WI38 (cell line): ENCODE results near the gene AMOT.

Experiments used
- H3K4me3 ChIP-seq: 2 replicates; pipeline ENCODE4 v1.5.1; 2011; ENCODE audit warnings: low read depth, mild to moderate bottlenecking, control low read depth, low read length
- TF ChIP-seq, protein P1 (sequence below): IDR thresholded peaks from 2 replicates; pipeline ENCODE4 v1.5.1; 2012; ENCODE audit warnings: low read depth, mild to moderate bottlenecking, control low read depth, low read length

Gene AMOT

DNA sequence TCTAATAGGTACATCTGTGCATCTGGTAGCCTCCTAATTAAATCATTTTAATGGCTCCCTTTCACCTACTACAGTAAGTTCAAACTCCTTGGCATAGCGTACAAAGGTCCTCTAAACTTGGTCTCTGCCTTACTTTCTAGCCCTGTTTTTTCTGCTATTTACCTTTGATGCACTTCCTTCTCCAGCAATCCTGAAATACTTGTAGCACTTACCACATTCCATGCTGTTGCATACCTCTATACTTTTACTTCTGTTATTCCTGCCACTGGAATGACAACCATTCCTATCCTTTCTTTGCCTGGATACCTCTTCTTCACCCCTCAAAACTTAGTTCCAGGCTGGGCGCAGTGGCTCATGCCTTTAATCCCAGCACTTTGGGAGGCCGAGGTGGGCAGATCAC, 104.3 kb downstream of the AMOT start:
- H3K4me3 ChIP-seq, result no peak overlapping the region
- TF ChIP-seq, protein P1, sequence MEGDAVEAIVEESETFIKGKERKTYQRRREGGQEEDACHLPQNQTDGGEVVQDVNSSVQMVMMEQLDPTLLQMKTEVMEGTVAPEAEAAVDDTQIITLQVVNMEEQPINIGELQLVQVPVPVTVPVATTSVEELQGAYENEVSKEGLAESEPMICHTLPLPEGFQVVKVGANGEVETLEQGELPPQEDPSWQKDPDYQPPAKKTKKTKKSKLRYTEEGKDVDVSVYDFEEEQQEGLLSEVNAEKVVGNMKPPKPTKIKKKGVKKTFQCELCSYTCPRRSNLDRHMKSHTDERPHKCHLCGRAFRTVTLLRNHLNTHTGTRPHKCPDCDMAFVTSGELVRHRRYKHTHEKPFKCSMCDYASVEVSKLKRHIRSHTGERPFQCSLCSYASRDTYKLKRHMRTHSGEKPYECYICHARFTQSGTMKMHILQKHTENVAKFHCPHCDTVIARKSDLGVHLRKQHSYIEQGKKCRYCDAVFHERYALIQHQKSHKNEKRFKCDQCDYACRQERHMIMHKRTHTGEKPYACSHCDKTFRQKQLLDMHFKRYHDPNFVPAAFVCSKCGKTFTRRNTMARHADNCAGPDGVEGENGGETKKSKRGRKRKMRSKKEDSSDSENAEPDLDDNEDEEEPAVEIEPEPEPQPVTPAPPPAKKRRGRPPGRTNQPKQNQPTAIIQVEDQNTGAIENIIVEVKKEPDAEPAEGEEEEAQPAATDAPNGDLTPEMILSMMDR, result no peak

DNA sequence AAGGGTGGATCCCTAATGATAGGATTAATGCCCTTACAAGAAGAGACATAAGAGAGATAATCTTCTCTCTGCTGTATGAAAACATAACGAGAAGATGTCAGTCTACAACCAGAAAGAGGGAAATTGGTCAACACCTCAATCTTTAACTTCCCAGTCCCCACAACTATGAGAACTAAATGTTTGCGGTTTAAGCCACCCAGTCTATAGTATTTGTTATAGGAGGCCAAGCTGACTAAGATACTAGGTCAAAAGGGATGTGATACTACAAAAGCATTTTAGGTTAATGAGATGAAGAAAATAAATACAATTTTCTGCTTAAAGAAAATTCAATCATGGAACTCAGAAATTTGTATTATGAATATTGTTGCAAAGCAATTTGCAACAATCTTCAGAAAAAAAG, 105.5 kb downstream of the AMOT start:
- TF ChIP-seq, protein P1, result no peak
- no peak overlapping the region for H3K4me3 ChIP-seq

DNA sequence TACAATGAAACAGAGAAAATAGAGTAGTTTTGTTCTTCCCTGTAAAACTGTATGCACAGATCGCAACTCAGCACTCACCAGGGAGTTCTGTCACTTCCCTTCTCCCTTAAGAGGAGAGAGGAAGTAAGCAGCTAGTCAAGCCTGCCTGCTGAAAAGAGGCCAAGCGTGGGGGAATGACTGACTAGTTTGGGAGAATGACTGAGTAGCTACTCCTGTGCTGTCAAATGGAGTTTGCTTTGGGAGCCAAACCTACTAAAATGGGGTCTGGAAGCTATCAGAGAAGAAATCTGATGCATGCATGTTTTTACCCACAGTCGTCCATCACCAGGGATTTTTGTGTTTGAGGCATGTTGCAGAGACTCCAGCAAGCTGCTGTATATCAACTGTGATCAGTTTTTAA, 106.3 kb downstream of the AMOT start:
- H3K4me3 ChIP-seq, result no peak overlapping the region
- TF ChIP-seq, protein P1, result no peak

DNA sequence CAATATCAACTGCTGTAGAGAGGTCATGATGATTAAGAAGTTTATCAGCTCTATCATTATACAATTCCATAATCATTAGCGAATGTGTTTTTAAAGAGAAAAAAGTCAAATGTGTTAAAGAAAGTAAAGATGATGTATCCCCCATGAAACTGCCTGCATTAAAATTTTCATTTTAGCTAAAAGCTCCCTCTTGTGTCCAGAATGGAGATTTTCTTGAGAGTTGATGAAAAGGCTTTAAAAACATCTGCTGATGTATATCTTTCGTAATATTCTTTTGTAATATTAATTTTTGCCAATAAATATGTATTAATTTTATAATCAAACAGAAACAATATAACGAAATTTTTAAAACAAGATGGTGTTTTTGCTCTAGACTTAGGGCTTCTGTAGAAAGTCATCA, 108.8 kb downstream of the AMOT start:
- TF ChIP-seq, protein P1, result no peak; the same call in 1 of the 2 replicates
- H3K4me3 ChIP-seq, result no peak overlapping the region
